ENCODE measurements around the gene SLC23A3. TPM values are rescaled to one million over a fixed set of nuclear protein-coding genes. Genes with fewer than 3 reads are reported as not detected.

The SLC23A3 gene
- total RNA-seq, 1 experiment from 2014 or later: 1.7 TPM

GRCh38 chr2:219199470-219200211 is 29.8 kb upstream of the SLC23A3 start:
- Histone ChIP-seq H3K4me3 (ENCODE audit: low read length) (no peak overlapping the region), H3K9me3 (ENCODE audit: low read length) (no peaks in the 10 kb centered on the region), H4K20me1 (ENCODE audit: low read length) (no peaks in the 10 kb centered on the region), H3K4me1 (ENCODE audit: insufficient read depth, low read length) (no peaks in the 10 kb centered on the region), H3K36me3 (ENCODE audit: low read depth, low read length) (no peaks in the 10 kb centered on the region), H3F3A (ENCODE audit: low read length, unreplicated experiment) (no peaks in the 10 kb centered on the region), H3K4me2 (ENCODE audit: low read length) (no peak overlapping the region), H3K27me3 (ENCODE audit: low read length) (no peaks in the 10 kb centered on the region), H3K79me2 (ENCODE audit: low read length) (no peaks in the 10 kb centered on the region), H3K27ac (ENCODE audit: low read length) (no peak overlapping the region), H2AFZ (ENCODE audit: low read length) (no peak overlapping the region), H3K9ac (ENCODE audit: low read length) (no peak overlapping the region), H3K9me2 (replicated peaks; ENCODE audit: low read length) (no peaks in the 10 kb centered on the region)
- intact Hi-C loops (cut with micrococcal nuclease): no loop called here
- DNase-seq (peak; percentile 0), ATAC-seq (no peak)
- POLR2A ChIA-PET (ENCODE audit: unreplicated experiment): no interaction called here
- TF ChIP-seq CTCF (conservative IDR thresholded peaks at IDR 0.05; ENCODE audit: low read depth, low read length): no peak
- no peak for TF ChIP-seq EZH2 (IDR thresholded peaks at IDR 0.05; ENCODE audit: low read length, unreplicated experiment)
- no peak for TF ChIP-seq EZH2phosphoT487 (IDR thresholded peaks at IDR 0.05; ENCODE audit: borderline replicate concordance, low read length)
- BruUV-seq (replicated peaks): no TSS peak
- CTCF ChIA-PET: no interaction called here

- DNase-seq: peak; percentile 0
- H4K20me1 ChIP-seq (ENCODE audit: low read length): no peaks in the 10 kb centered on the region
- H3F3A ChIP-seq (ENCODE audit: low read length, unreplicated experiment): no peaks in the 10 kb centered on the region
- no peaks in the 10 kb centered on the region for H3K79me2 ChIP-seq (ENCODE audit: low read length)
- intact Hi-C loops (cut with micrococcal nuclease): no loop called here
- H2AFZ ChIP-seq (ENCODE audit: low read length): no peak overlapping the region
- no peaks in the 10 kb centered on the region for H3K9me3 ChIP-seq (ENCODE audit: low read length)
- H3K4me3 ChIP-seq (ENCODE audit: low read length): no peak overlapping the region
- no peak overlapping the region for H3K9ac ChIP-seq (ENCODE audit: low read length)
- ChIA-PET POLR2A (ENCODE audit: unreplicated experiment) (no interaction called here), CTCF (no interaction called here)
- no peak for ATAC-seq
- TF ChIP-seq CTCF (conservative IDR thresholded peaks at IDR 0.05; ENCODE audit: low read depth, low read length): no peak
- no peak for TF ChIP-seq EZH2phosphoT487 (IDR thresholded peaks at IDR 0.05; ENCODE audit: borderline replicate concordance, low read length)
- no peak for TF ChIP-seq EZH2 (IDR thresholded peaks at IDR 0.05; ENCODE audit: low read length, unreplicated experiment)
- no peaks in the 10 kb centered on the region for H3K4me1 ChIP-seq (ENCODE audit: insufficient read depth, low read length)
- BruUV-seq (replicated peaks): no TSS peak
- H3K4me2 ChIP-seq (ENCODE audit: low read length): no peak overlapping the region
- no peaks in the 10 kb centered on the region for H3K9me2 ChIP-seq (replicated peaks; ENCODE audit: low read length)
- no peak overlapping the region for H3K27ac ChIP-seq (ENCODE audit: low read length)
- no peaks in the 10 kb centered on the region for H3K36me3 ChIP-seq (ENCODE audit: low read depth, low read length)
- H3K27me3 ChIP-seq (ENCODE audit: low read length): no peaks in the 10 kb centered on the region
These were observed 29.1 kb upstream of the SLC23A3 start for GRCh38 chr2:219198974-219199373.

- H4K20me1 ChIP-seq (ENCODE audit: low read length): no peaks in the 10 kb centered on the region
- no peak overlapping the region for H2AFZ ChIP-seq (ENCODE audit: low read length)
- H3K9me3 ChIP-seq (ENCODE audit: low read length): no peaks in the 10 kb centered on the region
- no peak for TF ChIP-seq CTCF (conservative IDR thresholded peaks at IDR 0.05; ENCODE audit: low read depth, low read length)
- no peak overlapping the region for H3K4me3 ChIP-seq (ENCODE audit: low read length)
- no TSS peak for BruUV-seq (replicated peaks)
- H3K27me3 ChIP-seq (ENCODE audit: low read length): no peaks in the 10 kb centered on the region
- ATAC-seq (no peak), DNase-seq (peak; percentile 0)
- no peak overlapping the region for H3K9ac ChIP-seq (ENCODE audit: low read length)
- ChIA-PET POLR2A (ENCODE audit: unreplicated experiment) (no interaction called here), CTCF (no interaction called here)
- H3K36me3 ChIP-seq (ENCODE audit: low read depth, low read length): no peaks in the 10 kb centered on the region
- no peak overlapping the region for H3K4me2 ChIP-seq (ENCODE audit: low read length)
- no peaks in the 10 kb centered on the region for H3K4me1 ChIP-seq (ENCODE audit: insufficient read depth, low read length)
- H3K27ac ChIP-seq (ENCODE audit: low read length): no peak overlapping the region
- intact Hi-C loops (cut with micrococcal nuclease): no loop called here
- H3K9me2 ChIP-seq (replicated peaks; ENCODE audit: low read length): no peaks in the 10 kb centered on the region
- no peaks in the 10 kb centered on the region for H3K79me2 ChIP-seq (ENCODE audit: low read length)
- no peaks in the 10 kb centered on the region for H3F3A ChIP-seq (ENCODE audit: low read length, unreplicated experiment)
These were observed 27.6 kb upstream of the SLC23A3 start for GRCh38 chr2:219197388-219197787.
